DOHH2 (cell line): Measurements from ENCODE around the gene MYO18A.

Experiments
- H3F3A ChIP-seq: fragments of 200-600 bp; sonication (generic), shearing (Covaris generic); 2 replicates; pipeline ENCODE4 v1.6.0; 2016; ENCODE audit warnings: antibody characterized with exemption, mild to moderate bottlenecking; ENCODE audit not compliant: control insufficient read depth, insufficient read depth
- H3K27ac ChIP-seq: fragments of 200-600 bp; sonication (generic); 2 replicates; pipeline ENCODE4 v1.5.1; 2014; ENCODE audit warnings: low read depth, mild to moderate bottlenecking, low read length, moderate library complexity
- H3K27me3 ChIP-seq: fragments of 200-600 bp; sonication (generic); 2 replicates; pipeline ENCODE4 v1.6.1; 2014; ENCODE audit warnings: mild to moderate bottlenecking, low read length, mixed read lengths; ENCODE audit not compliant: control insufficient read depth
- H3K36me3 ChIP-seq: fragments of 200-600 bp; sonication (generic); 2 replicates; pipeline ENCODE4 v1.6.1; 2014; ENCODE audit warnings: mild to moderate bottlenecking, low read length, moderate library complexity, mixed read lengths; ENCODE audit not compliant: control insufficient read depth
- H3K4me1 ChIP-seq: fragments of 200-600 bp; sonication (generic); 2 replicates; pipeline ENCODE4 v1.6.1; 2014; ENCODE audit warnings: mild to moderate bottlenecking, low read length, mixed read lengths; ENCODE audit not compliant: control insufficient read depth
- H3K4me2 ChIP-seq: fragments of 200-600 bp; sonication (generic); 2 replicates; pipeline ENCODE4 v1.6.0; 2014; ENCODE audit warnings: mild to moderate bottlenecking, low read length, moderate library complexity
- H3K4me3 ChIP-seq: fragments of 200-600 bp; sonication (generic); 2 replicates; pipeline ENCODE4 v1.5.1; 2014; ENCODE audit warnings: mild to moderate bottlenecking, low read length, mixed read lengths
- H3K79me2 ChIP-seq: fragments of 200-600 bp; sonication (generic); 2 replicates; pipeline ENCODE4 v1.6.1; 2014; ENCODE audit warnings: mild to moderate bottlenecking, low read length, mixed read lengths; ENCODE audit not compliant: control insufficient read depth
- H3K9me2 ChIP-seq: fragments of 200-600 bp; sonication (generic); replicated peaks from 2 replicates; pipeline ENCODE4 v1.6.1; 2014; ENCODE audit warnings: mild to moderate bottlenecking, low read length, mixed read lengths; ENCODE audit not compliant: control insufficient read depth
- H3K9me3 ChIP-seq: fragments of 200-600 bp; sonication (generic); 2 replicates; pipeline ENCODE4 v1.6.1; 2014; ENCODE audit warnings: antibody characterized with exemption, low read length, mixed read lengths; ENCODE audit not compliant: control insufficient read depth, insufficient read depth
- H4K20me1 ChIP-seq: fragments of 200-600 bp; sonication (generic); 2 replicates; pipeline ENCODE4 v1.6.0; 2014; ENCODE audit warnings: low read depth, mild to moderate bottlenecking, antibody characterized with exemption, low read length, moderate library complexity; ENCODE audit not compliant: control insufficient read depth, insufficient read depth
- EZH2phosphoT487 ChIP-seq: fragments of 200-600 bp; sonication (generic); IDR thresholded peaks from 2 replicates; pipeline ENCODE4 v1.6.1; 2017; ENCODE audit warnings: borderline replicate concordance, mild to moderate bottlenecking, antibody characterized with exemption, low read length, moderate library complexity, mixed read lengths
- TF ChIP-seq, protein P1 (sequence below): fragments of 200-600 bp; sonication (generic); IDR thresholded peaks from one replicate; pipeline ENCODE4 v1.5.1; 2014; ENCODE audit warnings: antibody characterized with exemption, mild to moderate bottlenecking, low read depth, low read length; ENCODE audit not compliant: poor library complexity, severe bottlenecking

MYO18A gene

DNA sequence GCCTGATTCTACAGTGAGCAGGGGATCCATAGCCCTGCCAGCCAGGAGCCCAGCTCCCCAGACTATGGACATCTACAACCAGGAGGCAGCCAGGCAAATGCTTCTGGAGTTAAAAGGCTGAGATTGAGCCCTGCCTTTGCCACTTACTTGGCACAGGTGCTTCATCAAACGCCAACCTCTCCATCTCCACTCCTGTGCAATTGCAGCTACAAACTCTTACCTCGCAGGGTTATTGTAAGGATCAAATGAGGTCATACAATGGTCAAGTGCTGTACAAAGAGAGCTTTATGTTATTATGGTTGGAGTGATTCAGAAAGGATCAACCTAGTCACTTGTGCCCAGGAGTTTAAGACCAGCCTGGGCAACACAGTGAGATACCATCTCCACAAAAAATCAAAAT is 9.8 kb upstream of the MYO18A start:
- no peak overlapping the region for H3K4me3 ChIP-seq
- TF ChIP-seq, protein P1, sequence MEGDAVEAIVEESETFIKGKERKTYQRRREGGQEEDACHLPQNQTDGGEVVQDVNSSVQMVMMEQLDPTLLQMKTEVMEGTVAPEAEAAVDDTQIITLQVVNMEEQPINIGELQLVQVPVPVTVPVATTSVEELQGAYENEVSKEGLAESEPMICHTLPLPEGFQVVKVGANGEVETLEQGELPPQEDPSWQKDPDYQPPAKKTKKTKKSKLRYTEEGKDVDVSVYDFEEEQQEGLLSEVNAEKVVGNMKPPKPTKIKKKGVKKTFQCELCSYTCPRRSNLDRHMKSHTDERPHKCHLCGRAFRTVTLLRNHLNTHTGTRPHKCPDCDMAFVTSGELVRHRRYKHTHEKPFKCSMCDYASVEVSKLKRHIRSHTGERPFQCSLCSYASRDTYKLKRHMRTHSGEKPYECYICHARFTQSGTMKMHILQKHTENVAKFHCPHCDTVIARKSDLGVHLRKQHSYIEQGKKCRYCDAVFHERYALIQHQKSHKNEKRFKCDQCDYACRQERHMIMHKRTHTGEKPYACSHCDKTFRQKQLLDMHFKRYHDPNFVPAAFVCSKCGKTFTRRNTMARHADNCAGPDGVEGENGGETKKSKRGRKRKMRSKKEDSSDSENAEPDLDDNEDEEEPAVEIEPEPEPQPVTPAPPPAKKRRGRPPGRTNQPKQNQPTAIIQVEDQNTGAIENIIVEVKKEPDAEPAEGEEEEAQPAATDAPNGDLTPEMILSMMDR = no peak
- no peak for TF ChIP-seq EZH2phosphoT487
- no peaks in the 10 kb centered on the region for H3K27me3 ChIP-seq
- no peak overlapping the region for H3K4me2 ChIP-seq
- no peaks in the 10 kb centered on the region for H3K9me2 ChIP-seq
- no peaks in the 10 kb centered on the region for H3K79me2 ChIP-seq
- H3F3A ChIP-seq = 0 out of 2 replicates have a peak, but pooled peaks cover under 1% of the 10 kb centered on the region
- H3K4me1 ChIP-seq = peaks cover 10% of the 10 kb centered on the region
- no peaks in the 10 kb centered on the region for H3K9me3 ChIP-seq
- H3K36me3 ChIP-seq = no peaks in the 10 kb centered on the region
- H3K27ac ChIP-seq = no peak overlapping the region
- H4K20me1 ChIP-seq = no peaks in the 10 kb centered on the region

DNA sequence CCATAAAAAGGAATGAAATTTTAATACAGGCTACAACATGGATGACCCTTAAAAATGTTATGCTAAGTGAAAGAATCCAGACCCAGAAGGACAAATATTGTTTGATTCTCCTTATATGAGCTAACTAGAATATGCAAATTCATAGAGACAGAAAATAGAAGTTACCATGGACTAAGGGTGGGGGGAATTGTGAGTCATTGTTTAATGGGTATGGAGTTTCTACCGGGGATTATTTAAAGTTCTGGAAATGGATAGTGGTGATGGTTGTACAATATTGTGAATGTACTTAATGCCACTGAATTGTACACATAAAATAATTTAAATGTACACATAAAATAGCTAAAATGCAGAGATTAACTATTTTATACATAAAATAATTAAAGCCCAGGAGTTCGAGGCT is 9.2 kb upstream of the MYO18A start:
- TF ChIP-seq, protein P1 = no peak
- no peak for TF ChIP-seq EZH2phosphoT487
- Histone ChIP-seq H3K36me3 (no peaks in the 10 kb centered on the region), H3K4me3 (no peak overlapping the region), H3K9me3 (no peaks in the 10 kb centered on the region), H3K9me2 (no peaks in the 10 kb centered on the region), H3K4me2 (no peak overlapping the region), H4K20me1 (no peaks in the 10 kb centered on the region), H3F3A (no peaks in the 10 kb centered on the region), H3K4me1 (peaks cover 4% of the 10 kb centered on the region), H3K27me3 (no peaks in the 10 kb centered on the region), H3K27ac (no peak overlapping the region), H3K79me2 (no peaks in the 10 kb centered on the region)

DNA sequence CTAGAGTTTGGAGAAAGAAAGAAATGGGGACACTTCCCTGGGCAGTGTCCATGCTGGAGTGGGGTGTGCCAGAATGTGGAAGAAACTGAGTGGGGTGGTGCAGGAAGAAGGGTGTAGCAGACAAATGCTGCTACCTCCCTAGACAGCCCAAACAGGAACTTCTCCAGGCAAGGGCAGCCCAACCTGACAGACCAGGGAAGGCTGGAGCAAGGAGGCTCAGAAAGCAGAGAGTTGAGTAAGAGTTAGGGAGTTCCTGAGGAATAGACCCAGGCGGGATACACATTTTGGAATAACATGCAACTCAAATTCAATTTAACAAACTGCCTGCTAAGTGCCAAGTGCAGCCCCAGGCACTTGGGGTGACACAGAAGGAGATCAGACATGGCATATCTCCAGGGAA is 1.0 kb upstream of the MYO18A start:
- Histone ChIP-seq H3K9me3 (no peaks in the 10 kb centered on the region), H3K4me3 (no peak overlapping the region), H3K27ac (no peak overlapping the region), H3F3A (0 out of 2 replicates have a peak, but pooled peaks cover 2% of the 10 kb centered on the region), H3K4me2 (no peak overlapping the region; the same call in 1 of the 2 replicates), H3K79me2 (peaks cover 15% of the 10 kb centered on the region), H3K27me3 (no peaks in the 10 kb centered on the region), H3K36me3 (no peaks in the 10 kb centered on the region), H4K20me1 (no peaks in the 10 kb centered on the region), H3K4me1 (peaks cover 42% of the 10 kb centered on the region), H3K9me2 (no peaks in the 10 kb centered on the region)
- TF ChIP-seq EZH2phosphoT487 = no peak
- TF ChIP-seq, protein P1 = no peak

DNA sequence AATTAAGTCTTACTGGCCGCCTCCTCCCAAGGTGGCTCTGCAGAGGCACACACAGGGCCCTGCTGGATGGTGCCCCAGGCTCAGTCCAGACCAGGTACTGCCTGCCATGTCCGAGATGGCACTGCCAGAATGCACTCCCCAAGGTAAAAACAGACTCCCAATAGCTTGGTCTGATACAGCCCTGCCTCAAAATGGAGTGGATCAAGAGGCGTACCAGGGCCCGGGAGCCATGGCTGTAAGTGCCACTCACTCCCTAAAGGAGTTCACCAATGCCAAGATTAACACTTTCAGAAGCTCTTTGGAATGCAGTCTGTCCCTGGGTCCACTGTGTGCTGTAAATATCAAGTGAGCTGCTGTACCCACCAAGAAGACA is 576 bp upstream of the MYO18A start:
- H3F3A ChIP-seq = 0 out of 2 replicates have a peak, but pooled peaks cover 2% of the 10 kb centered on the region
- H3K36me3 ChIP-seq = no peaks in the 10 kb centered on the region
- H3K9me2 ChIP-seq = no peaks in the 10 kb centered on the region
- H3K79me2 ChIP-seq = peaks cover 20% of the 10 kb centered on the region
- no peak overlapping the region for H3K27ac ChIP-seq
- H3K27me3 ChIP-seq = no peaks in the 10 kb centered on the region
- H3K4me3 ChIP-seq = peak overlapping the region; percentile 68
- peak overlapping the region; percentile 80 for H3K4me2 ChIP-seq
- peaks cover 47% of the 10 kb centered on the region for H3K4me1 ChIP-seq
- no peak for TF ChIP-seq EZH2phosphoT487
- TF ChIP-seq, protein P1 = no peak
- H3K9me3 ChIP-seq = no peaks in the 10 kb centered on the region
- H4K20me1 ChIP-seq = no peaks in the 10 kb centered on the region
